T-helper 17 cell (primary cell): ENCODE data around the gene CSAG2. TPM values are rescaled to one million over a fixed set of nuclear protein-coding genes. Genes with fewer than 3 reads are reported as not detected.
"Not testable (repeated sequence)": the region's sequence is repeated elsewhere in the genome, so short reads cannot be mapped to it uniquely, and the experiment has no call there.

ENCODE experiments used
- ATAC-seq: fragments of 150-1000 bp; cut with Tn5 transposase; 2 replicates; pipeline ENCODE4 v1.10.0; 2021; ENCODE audit warnings: mild to moderate bottlenecking, moderate library complexity
- DNase-seq, 3 donors: peaks; one replicate each; pipeline versions ENCODE4 v3.0.0 to v3.0.0-alpha.2; 2020 to 2021
- H3K9me3 ChIP-seq: one replicate; pipeline ENCODE4 v1.7.0; 2013; ENCODE audit warnings: low read length, mild to moderate bottlenecking; ENCODE audit not compliant: control insufficient read depth, poor library complexity, severe bottlenecking
- H3K27ac Mint-ChIP-seq: one replicate; pipeline ENCODE4 v1.8.0; 2022; ENCODE audit warnings: mild to moderate bottlenecking, moderate library complexity, mixed read lengths
- H3K27me3 Mint-ChIP-seq: one replicate; pipeline ENCODE4 v1.8.0; 2022; ENCODE audit warnings: mixed read lengths
- H3K36me3 Mint-ChIP-seq: one replicate; pipeline ENCODE4 v1.8.0; 2022; ENCODE audit warnings: low read depth, mixed read lengths
- H3K4me1 Mint-ChIP-seq: one replicate; pipeline ENCODE4 v1.8.0; 2022; ENCODE audit warnings: mild to moderate bottlenecking, mixed read lengths
- H3K4me3 Mint-ChIP-seq: one replicate; pipeline ENCODE4 v1.8.0; 2022; ENCODE audit warnings: mild to moderate bottlenecking, moderate library complexity, mixed read lengths
- total RNA-seq, 4 donors: library from RNA in 2 of 4; stranded (reverse) in 2 of 4; gene quantifications; one replicate each; pipeline ENCODE4 v1.2.3 and lab custom pipeline; 2022 to 2026

CSAG2 gene
- total RNA-seq (not detected), total RNA-seq (lab: John Stamatoyannopoulos, UW) (0 reads per million in 2 donors)

- DNase-seq, H3K27me3 Mint-ChIP-seq, H3K36me3 Mint-ChIP-seq, ATAC-seq, H3K9me3 ChIP-seq, H3K27ac Mint-ChIP-seq, H3K4me3 Mint-ChIP-seq, H3K4me1 Mint-ChIP-seq: not testable (repeated sequence)
Observed at GRCh38 chrX:152709173-152709572, at the start of gene CSAG2. TSS of gene CSAG2 (minus strand) at chrX:152709273. CDS start at chrX:152709112, 161 bp downstream.

- H3K4me3 Mint-ChIP-seq, H3K27me3 Mint-ChIP-seq, DNase-seq, H3K27ac Mint-ChIP-seq, H3K4me1 Mint-ChIP-seq, ATAC-seq, H3K36me3 Mint-ChIP-seq, H3K9me3 ChIP-seq: not testable (repeated sequence)
Observed at GRCh38 chrX:152754871-152755270, 45.8 kb upstream of the CSAG2 start.

GRCh38 chrX:152753686-152754650, 44.9 kb upstream of the CSAG2 start, which contains the start of gene MAGEA2:
TSS of gene MAGEA2 (minus strand) at chrX:152753842. CDS start at chrX:152751363, 2,479 bp downstream.
- not testable (repeated sequence) for ATAC-seq, H3K9me3 ChIP-seq, DNase-seq

GRCh38 chrX:152738560-152738959, 29.5 kb upstream of the CSAG2 start:
- Mint-ChIP-seq H3K27me3 (no peaks in the 10 kb centered on the region), H3K4me3 (no peak overlapping the region), H3K4me1 (no peaks in the 10 kb centered on the region), H3K27ac (no peak overlapping the region), H3K36me3 (no peaks in the 10 kb centered on the region)
- DNase-seq (no peak), ATAC-seq (no peak)
- no peaks in the 10 kb centered on the region for H3K9me3 ChIP-seq

More at GRCh38 chrX:152753686-152754650, 44.9 kb upstream of the CSAG2 start, which contains the start of gene MAGEA2:
- H3K27me3 Mint-ChIP-seq, H3K4me3 Mint-ChIP-seq, H3K27ac Mint-ChIP-seq, H3K4me1 Mint-ChIP-seq, H3K36me3 Mint-ChIP-seq: not testable (repeated sequence)

GRCh38 chrX:152736528-152736927, 27.5 kb upstream of the CSAG2 start:
- not testable (repeated sequence) for ATAC-seq, H3K36me3 Mint-ChIP-seq, H3K4me1 Mint-ChIP-seq, H3K4me3 Mint-ChIP-seq, H3K27me3 Mint-ChIP-seq, DNase-seq, H3K27ac Mint-ChIP-seq, H3K9me3 ChIP-seq

GRCh38 chrX:152735860-152736511, 26.9 kb upstream of the CSAG2 start:
- Mint-ChIP-seq H3K4me3 (no peak overlapping the region), H3K4me1 (no peaks in the 10 kb centered on the region), H3K36me3 (no peaks in the 10 kb centered on the region), H3K27ac (no peak overlapping the region), H3K27me3 (no peaks in the 10 kb centered on the region)
- no peaks in the 10 kb centered on the region for H3K9me3 ChIP-seq
- ATAC-seq (no peak), DNase-seq (no peak)

GRCh38 chrX:152735101-152735500, 26.0 kb upstream of the CSAG2 start:
- no peak for ATAC-seq
- Mint-ChIP-seq H3K27ac (no peak overlapping the region), H3K27me3 (no peaks in the 10 kb centered on the region), H3K4me3 (no peak overlapping the region), H3K4me1 (no peaks in the 10 kb centered on the region), H3K36me3 (no peaks in the 10 kb centered on the region)
- H3K9me3 ChIP-seq = no peaks in the 10 kb centered on the region
- no peak for DNase-seq

GRCh38 chrX:152734143-152734858, 25.2 kb upstream of the CSAG2 start:
- H3K27me3 Mint-ChIP-seq, ATAC-seq, H3K27ac Mint-ChIP-seq, H3K4me3 Mint-ChIP-seq, DNase-seq, H3K4me1 Mint-ChIP-seq, H3K36me3 Mint-ChIP-seq, H3K9me3 ChIP-seq: not testable (repeated sequence)

GRCh38 chrX:152733261-152733975, 24.3 kb upstream of the CSAG2 start, which contains the start of the genes CSAG1 and MAGEA12:
TSS of gene CSAG1 (minus strand) at chrX:152733721. CDS start at chrX:152732460, 1,261 bp downstream.
TSS of gene MAGEA12 (plus strand) at chrX:152733757. CDS start at chrX:152736162, 2,405 bp downstream.
- H3K4me1 Mint-ChIP-seq = no peaks in the 10 kb centered on the region
- H3K36me3 Mint-ChIP-seq = no peaks in the 10 kb centered on the region
- H3K9me3 ChIP-seq = no peaks in the 10 kb centered on the region
- ATAC-seq (no peak), DNase-seq (no peak)
- H3K4me3 Mint-ChIP-seq = no peak within 1 kb of the TSS
- H3K27ac Mint-ChIP-seq = no peak within 1 kb of the TSS
- H3K27me3 Mint-ChIP-seq = no peaks in the 10 kb centered on the region

GRCh38 chrX:152725409-152725808, 16.3 kb upstream of the CSAG2 start:
- Mint-ChIP-seq H3K4me1 (no peaks in the 10 kb centered on the region), H3K4me3 (no peak overlapping the region), H3K27ac (no peak overlapping the region), H3K36me3 (no peaks in the 10 kb centered on the region), H3K27me3 (peaks cover 6% of the 10 kb centered on the region)
- H3K9me3 ChIP-seq = no peaks in the 10 kb centered on the region
- no peak for ATAC-seq
- no peak for DNase-seq

GRCh38 chrX:152713815-152714787, 5.0 kb upstream of the CSAG2 start, which contains the start of gene MAGEA2B:
TSS of gene MAGEA2B (plus strand) at chrX:152714628. CDS start at chrX:152717107, 2,479 bp downstream.
- H3K36me3 Mint-ChIP-seq, H3K27me3 Mint-ChIP-seq, H3K9me3 ChIP-seq, H3K4me1 Mint-ChIP-seq, H3K27ac Mint-ChIP-seq, DNase-seq, ATAC-seq, H3K4me3 Mint-ChIP-seq: not testable (repeated sequence)
